GM12891 (cell line): ENCODE results near the gene CHRNB1. TPM values are rescaled to one million over a fixed set of nuclear protein-coding genes. Genes with fewer than 3 reads are reported as not detected.

Experiments used
- DNase-seq: peaks from one replicate; pipeline ENCODE4 v3.0.0; 2011; ENCODE audit warnings: low spot score; ENCODE audit not compliant: insufficient read length
- FAIRE-seq: peaks from 2 replicates; lab custom pipeline; 2011; peaks lifted over from hg19 to GRCh38; lab: Jason Lieb, UNC
- PAX5 ChIP-seq: IDR thresholded peaks from 2 replicates; pipeline ENCODE4 v1.6.1; 2011; ENCODE audit warnings: low read length, moderate library complexity, mild to moderate bottlenecking; ENCODE audit not compliant: insufficient read depth, severe bottlenecking
- POLR2A ChIP-seq: IDR thresholded peaks from 2 replicates; pipeline ENCODE4 v1.6.1; 2011; ENCODE audit warnings: low read depth, low read length, control low read depth
- POLR2AphosphoS5 ChIP-seq: IDR thresholded peaks from 2 replicates; pipeline ENCODE4 v1.6.1; 2011; ENCODE audit warnings: low read depth, low read length, control low read depth
- POU2F2 ChIP-seq: IDR thresholded peaks from 2 replicates; pipeline ENCODE4 v1.6.1; 2011; ENCODE audit warnings: low read depth, mild to moderate bottlenecking, control low read depth, low read length, moderate library complexity
- SPI1 ChIP-seq: IDR thresholded peaks from 2 replicates; pipeline ENCODE4 v1.6.1; 2011; ENCODE audit warnings: low read depth, low read length, control low read depth
- TAF1 ChIP-seq: IDR thresholded peaks from 2 replicates; pipeline ENCODE4 v1.6.1; 2011; ENCODE audit warnings: low read depth, low read length, control low read depth
- polyA plus RNA-seq: library from polyadenylated mRNA; unstranded; fragments of >200 nt; gene quantifications from one replicate; pipeline ENCODE4 v1.2.1, GENCODE V29; 2012; ENCODE audit warnings: low read depth, missing spikeins, inconsistent platforms; ENCODE audit not compliant: missing spikeins

The CHRNB1 gene
- 8.2 TPM for polyA plus RNA-seq

GRCh38 chr17:7444682-7445618, at the start of gene CHRNB1:
CHRNB1 (plus strand) TSS chr17:7445061; CDS start chr17:7445128, 67 bp downstream.
- peak; percentile 84 for FAIRE-seq
- no peak for DNase-seq
- TF ChIP-seq POLR2A (no peak), TAF1 (no peak), SPI1 (no peak), POU2F2 (no peak), POLR2AphosphoS5 (no peak), PAX5 (no peak)

GRCh38 chr17:7396147-7396546, 48.7 kb upstream of the CHRNB1 start:
- no peak for FAIRE-seq
- TF ChIP-seq SPI1 = no peak
- TF ChIP-seq POLR2AphosphoS5 = no peak
- TF ChIP-seq TAF1 = no peak
- TF ChIP-seq POLR2A = no peak
- no peak for TF ChIP-seq POU2F2
- no peak for TF ChIP-seq PAX5

DNA sequence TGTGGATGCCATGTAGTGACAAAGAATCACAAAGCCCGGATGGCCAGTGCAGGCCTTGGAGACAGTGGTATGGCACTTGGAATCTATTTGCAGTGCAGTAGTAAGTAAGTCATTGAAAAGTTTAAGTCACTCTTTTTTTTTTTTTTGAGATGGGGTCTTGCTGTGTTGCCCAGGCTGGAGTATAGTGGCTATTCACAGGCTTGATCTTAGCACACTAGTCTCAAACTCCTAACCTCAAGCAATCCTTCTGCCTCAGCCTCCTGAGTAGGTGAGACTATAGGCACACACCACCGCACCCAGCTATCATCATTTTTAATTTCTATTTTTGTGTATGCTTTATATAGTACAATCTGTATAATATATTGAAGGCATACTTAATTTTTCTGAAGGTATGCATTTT, 46.2 kb upstream of the CHRNB1 start:
- FAIRE-seq = no peak
- no peak for TF ChIP-seq POU2F2
- TF ChIP-seq POLR2A = no peak
- TF ChIP-seq SPI1 = no peak

More at GRCh38 chr17:7396147-7396546, 48.7 kb upstream of the CHRNB1 start:
- no peak for DNase-seq

GRCh38 chr17:7403043-7403726, 41.7 kb upstream of the CHRNB1 start:
- peak; percentile 40 for FAIRE-seq
- no peak for TF ChIP-seq TAF1
- no peak for TF ChIP-seq SPI1
- TF ChIP-seq POU2F2 = no peak
- no peak for TF ChIP-seq POLR2A
- no peak for TF ChIP-seq PAX5
- no peak for TF ChIP-seq POLR2AphosphoS5

More for the DNA sequence above, 46.2 kb upstream of the CHRNB1 start:
- DNase-seq = no peak

GRCh38 chr17:7403727-7403976, 41.2 kb upstream of the CHRNB1 start:
- DNase-seq (no peak), FAIRE-seq (no peak)
- TF ChIP-seq POLR2AphosphoS5 (no peak), PAX5 (no peak), POLR2A (no peak), POU2F2 (no peak), SPI1 (no peak), TAF1 (no peak)

More at GRCh38 chr17:7403043-7403726, 41.7 kb upstream of the CHRNB1 start:
- DNase-seq = no peak

GRCh38 chr17:7403977-7404736, 40.7 kb upstream of the CHRNB1 start, which contains the start of gene TMEM256:
TMEM256 (minus strand) TSS chr17:7404097; CDS start chr17:7404084, 13 bp downstream.
- FAIRE-seq (peak; percentile 99), DNase-seq (peak; percentile 94)
- peak; percentile 85 for TF ChIP-seq POLR2AphosphoS5
- TF ChIP-seq POU2F2 = peak; percentile 99
- TF ChIP-seq POLR2A = peak; percentile 77
- TF ChIP-seq TAF1 = peak; percentile 73; the same call in 1 of the 2 replicates
- no peak for TF ChIP-seq PAX5

DNA sequence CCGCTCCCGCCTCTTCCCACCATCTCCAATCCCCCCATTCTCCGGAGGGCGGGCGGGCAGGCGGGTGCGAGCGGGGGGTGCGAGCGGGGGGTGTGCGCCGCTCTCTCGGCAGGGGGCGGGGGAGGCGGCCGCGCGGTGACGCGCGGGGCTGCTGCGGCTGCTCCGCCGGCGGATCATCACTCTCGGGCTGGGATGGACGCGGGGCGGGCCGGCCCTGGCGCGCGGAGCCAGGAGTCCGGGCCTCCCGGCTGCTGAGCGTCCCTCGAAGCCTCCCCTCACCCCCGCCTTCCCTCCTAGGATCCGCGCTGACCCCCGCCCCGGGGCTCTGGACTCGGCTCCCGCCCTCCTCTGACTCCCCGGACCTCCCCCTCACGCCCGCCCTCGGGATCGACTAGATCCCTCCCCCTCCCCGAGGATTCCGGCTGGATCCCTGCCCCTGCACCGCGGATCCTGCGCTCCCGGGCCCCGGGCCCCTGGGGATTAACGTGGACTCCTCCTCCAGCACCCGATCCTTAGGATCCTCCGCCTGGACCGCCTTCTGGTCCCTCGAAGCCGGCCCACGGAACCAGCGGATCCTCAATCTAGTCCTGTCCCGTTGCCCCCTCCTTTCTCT, 40.0 kb upstream of the CHRNB1 start:
- DNase-seq (no peak), FAIRE-seq (no peak)
- TF ChIP-seq POLR2A (no peak), POLR2AphosphoS5 (no peak), SPI1 (no peak), PAX5 (no peak), TAF1 (no peak), POU2F2 (no peak)

DNA sequence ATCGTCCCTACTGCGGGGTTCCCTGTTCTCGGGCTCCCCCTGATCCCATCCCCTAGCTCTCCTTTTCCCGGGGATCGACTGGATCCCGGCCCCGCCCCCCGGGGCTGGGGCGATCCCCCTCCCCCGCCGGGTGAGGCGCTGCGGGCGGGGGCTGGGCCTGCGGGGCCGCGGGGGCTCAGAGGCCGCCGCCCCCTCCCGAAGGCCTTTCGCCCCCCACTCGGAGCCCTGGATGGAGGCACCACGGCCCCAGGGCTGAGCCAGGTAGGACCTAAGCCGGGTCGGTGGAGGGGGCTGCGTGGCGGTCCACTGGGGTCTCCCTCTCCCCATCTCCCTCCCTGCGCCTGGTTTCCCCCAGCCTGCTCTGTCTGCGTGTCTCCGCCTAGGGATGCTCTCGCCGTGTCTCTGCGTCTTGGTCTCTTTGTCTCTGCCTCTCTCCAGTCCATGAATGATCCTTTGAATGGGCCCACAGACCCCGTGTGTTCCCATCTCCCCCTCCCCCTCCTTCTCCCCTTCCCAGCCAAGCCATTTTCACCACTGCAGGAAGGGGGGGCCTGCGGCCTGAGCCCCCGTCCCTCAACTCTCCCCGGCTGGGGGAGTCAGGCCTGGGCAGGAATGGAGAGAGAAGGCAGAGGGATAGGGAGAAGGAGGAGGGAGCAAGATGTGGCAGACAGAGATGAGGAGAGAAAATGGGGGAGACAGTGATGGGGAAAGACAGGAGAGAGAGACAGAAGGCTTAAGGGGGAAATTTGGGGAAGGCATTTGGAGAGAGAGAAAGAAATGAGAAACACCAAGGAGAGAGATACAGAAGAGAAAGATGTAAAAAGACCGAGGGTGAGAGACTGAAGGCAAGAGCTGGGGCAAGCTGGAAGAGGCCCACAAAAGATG, 39.3 kb upstream of the CHRNB1 start:
- no peak for TF ChIP-seq POLR2A
- TF ChIP-seq PAX5 = no peak
- no peak for TF ChIP-seq TAF1
- no peak for TF ChIP-seq POU2F2
- no peak for TF ChIP-seq SPI1
- FAIRE-seq = no peak
- no peak for DNase-seq
